ENCODE data around the gene FBXL17.

Gene FBXL17

DNA sequence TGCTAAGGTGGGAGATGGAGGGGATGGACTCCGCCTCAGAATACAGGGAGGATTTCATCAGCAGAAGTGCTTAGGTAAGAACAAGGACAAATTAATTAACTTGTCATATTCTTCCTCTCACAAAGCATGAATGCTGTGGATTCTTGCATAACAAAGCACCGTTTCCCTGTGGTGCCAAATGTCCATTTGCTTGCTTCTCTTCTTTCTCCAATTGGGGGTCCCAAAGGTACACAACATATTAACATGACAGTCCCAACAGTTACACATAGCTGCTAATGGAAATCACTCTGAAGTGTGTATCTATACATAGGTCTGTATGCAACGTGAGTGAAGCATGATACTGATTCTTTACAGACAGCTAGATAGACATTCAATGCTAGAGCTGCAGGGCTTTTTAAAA is 564.5 kb downstream of the FBXL17 start:
- TF ChIP-seq, protein P1, sequence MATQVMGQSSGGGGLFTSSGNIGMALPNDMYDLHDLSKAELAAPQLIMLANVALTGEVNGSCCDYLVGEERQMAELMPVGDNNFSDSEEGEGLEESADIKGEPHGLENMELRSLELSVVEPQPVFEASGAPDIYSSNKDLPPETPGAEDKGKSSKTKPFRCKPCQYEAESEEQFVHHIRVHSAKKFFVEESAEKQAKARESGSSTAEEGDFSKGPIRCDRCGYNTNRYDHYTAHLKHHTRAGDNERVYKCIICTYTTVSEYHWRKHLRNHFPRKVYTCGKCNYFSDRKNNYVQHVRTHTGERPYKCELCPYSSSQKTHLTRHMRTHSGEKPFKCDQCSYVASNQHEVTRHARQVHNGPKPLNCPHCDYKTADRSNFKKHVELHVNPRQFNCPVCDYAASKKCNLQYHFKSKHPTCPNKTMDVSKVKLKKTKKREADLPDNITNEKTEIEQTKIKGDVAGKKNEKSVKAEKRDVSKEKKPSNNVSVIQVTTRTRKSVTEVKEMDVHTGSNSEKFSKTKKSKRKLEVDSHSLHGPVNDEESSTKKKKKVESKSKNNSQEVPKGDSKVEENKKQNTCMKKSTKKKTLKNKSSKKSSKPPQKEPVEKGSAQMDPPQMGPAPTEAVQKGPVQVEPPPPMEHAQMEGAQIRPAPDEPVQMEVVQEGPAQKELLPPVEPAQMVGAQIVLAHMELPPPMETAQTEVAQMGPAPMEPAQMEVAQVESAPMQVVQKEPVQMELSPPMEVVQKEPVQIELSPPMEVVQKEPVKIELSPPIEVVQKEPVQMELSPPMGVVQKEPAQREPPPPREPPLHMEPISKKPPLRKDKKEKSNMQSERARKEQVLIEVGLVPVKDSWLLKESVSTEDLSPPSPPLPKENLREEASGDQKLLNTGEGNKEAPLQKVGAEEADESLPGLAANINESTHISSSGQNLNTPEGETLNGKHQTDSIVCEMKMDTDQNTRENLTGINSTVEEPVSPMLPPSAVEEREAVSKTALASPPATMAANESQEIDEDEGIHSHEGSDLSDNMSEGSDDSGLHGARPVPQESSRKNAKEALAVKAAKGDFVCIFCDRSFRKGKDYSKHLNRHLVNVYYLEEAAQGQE (IDR thresholded peaks at IDR 0.05; ENCODE audit: insufficient read depth in 1 of 2, low read depth in 2 of 2, low read length in 2 of 2): no peak
- TF ChIP-seq SIN3A (IDR thresholded peaks at IDR 0.05; ENCODE audit: borderline replicate concordance, insufficient read depth, low read length): no peak
- TF ChIP-seq FOXP2 (optimal IDR thresholded peaks at IDR 0.05; ENCODE audit: borderline replicate concordance, extremely low read depth, extremely low read length, insufficient read depth): no peak
- no peak for TF ChIP-seq TAF1 (IDR thresholded peaks at IDR 0.05; ENCODE audit: borderline replicate concordance, insufficient read depth, low read length)
- TF ChIP-seq POLR2AphosphoS5 (IDR thresholded peaks at IDR 0.05; ENCODE audit: low read depth, low read length): no peak

DNA sequence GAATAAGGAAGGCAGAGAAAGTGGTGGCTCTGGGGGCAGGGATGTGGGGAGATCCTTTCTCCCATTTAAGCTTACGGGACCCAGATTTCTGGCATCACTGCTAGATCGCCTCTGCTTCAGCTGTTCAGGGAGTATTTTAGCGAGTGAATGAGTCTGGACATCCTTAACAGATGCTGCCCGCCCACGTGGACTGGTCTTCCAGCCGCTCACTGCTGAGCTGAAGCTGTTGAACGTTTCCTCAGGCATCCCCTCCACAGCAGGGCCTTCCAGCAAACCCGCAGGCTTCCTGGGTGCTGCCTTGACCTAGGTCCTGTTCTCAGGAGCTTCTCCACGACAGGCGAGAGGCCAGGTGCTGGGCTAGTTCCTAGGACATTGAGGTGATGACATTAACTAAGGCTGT is 566.8 kb downstream of the FBXL17 start:
- TF ChIP-seq, protein P1 (IDR thresholded peaks at IDR 0.05; ENCODE audit: insufficient read depth in 1 of 2, low read depth in 2 of 2, low read length in 2 of 2): no peak
- TF ChIP-seq POLR2AphosphoS5 (IDR thresholded peaks at IDR 0.05; ENCODE audit: low read depth, low read length) (no peak), TAF1 (IDR thresholded peaks at IDR 0.05; ENCODE audit: borderline replicate concordance, insufficient read depth, low read length) (no peak), FOXP2 (optimal IDR thresholded peaks at IDR 0.05; ENCODE audit: borderline replicate concordance, extremely low read depth, extremely low read length, insufficient read depth) (no peak), SIN3A (IDR thresholded peaks at IDR 0.05; ENCODE audit: borderline replicate concordance, insufficient read depth, low read length) (no peak)

DNA sequence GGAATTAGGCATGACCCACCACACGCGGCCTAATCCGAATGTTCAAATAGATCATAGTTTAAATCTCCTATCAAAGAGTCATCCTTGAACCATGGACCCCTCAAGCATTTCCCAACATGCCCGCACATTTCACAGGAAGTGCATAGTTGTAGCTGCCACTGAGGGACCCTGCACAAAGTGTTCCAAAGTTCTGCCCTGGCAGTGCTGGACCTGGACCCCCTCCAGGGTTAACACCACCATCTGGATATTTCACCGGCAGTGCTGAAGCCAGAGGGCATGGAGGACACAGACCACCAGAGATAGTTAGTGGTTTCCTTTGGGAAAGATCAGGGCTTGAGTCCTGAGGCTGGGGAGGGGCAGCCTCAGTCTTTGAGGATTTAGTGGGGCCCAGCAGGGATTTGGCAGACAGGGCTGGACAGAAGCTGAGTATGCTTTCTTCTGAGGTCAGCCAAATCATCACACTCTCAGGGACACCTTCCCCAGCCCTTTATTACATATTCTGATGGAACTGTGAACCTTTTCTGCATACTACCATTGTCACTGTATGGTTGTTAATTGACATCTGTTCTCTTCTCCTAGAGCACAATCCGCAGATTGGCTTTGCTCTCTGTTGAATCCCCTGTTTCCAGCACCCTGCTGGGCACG is 567.6 kb downstream of the FBXL17 start:
- TF ChIP-seq FOXP2 (optimal IDR thresholded peaks at IDR 0.05; ENCODE audit: borderline replicate concordance, extremely low read depth, extremely low read length, insufficient read depth) (no peak), TAF1 (IDR thresholded peaks at IDR 0.05; ENCODE audit: borderline replicate concordance, insufficient read depth, low read length) (no peak), POLR2AphosphoS5 (IDR thresholded peaks at IDR 0.05; ENCODE audit: low read depth, low read length) (no peak), SIN3A (IDR thresholded peaks at IDR 0.05; ENCODE audit: borderline replicate concordance, insufficient read depth, low read length) (no peak)
- TF ChIP-seq, protein P1 (IDR thresholded peaks at IDR 0.05; ENCODE audit: insufficient read depth in 1 of 2, low read depth in 2 of 2, low read length in 2 of 2): no peak

DNA sequence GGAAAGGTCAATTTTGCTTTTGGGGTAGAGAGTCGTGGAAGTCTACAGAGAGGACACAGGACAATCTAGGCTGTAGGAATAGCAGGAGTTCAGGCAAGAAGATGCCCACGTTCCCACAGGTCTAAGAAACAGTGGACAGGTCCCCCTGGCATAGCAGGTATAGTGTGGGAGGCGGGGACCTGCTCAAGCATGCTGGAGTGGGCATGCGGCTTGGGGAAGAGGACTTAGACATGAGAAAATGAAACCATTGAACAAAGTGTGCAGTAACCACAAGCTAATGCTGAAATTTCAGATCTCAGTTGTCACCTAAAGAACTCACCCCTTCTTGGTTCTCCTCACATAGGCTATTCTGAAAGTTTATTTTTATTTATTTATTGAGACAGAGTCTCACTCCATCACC is 568.3 kb downstream of the FBXL17 start:
- TF ChIP-seq POLR2AphosphoS5 (IDR thresholded peaks at IDR 0.05; ENCODE audit: low read depth, low read length) (no peak), SIN3A (IDR thresholded peaks at IDR 0.05; ENCODE audit: borderline replicate concordance, insufficient read depth, low read length) (no peak)

DNA sequence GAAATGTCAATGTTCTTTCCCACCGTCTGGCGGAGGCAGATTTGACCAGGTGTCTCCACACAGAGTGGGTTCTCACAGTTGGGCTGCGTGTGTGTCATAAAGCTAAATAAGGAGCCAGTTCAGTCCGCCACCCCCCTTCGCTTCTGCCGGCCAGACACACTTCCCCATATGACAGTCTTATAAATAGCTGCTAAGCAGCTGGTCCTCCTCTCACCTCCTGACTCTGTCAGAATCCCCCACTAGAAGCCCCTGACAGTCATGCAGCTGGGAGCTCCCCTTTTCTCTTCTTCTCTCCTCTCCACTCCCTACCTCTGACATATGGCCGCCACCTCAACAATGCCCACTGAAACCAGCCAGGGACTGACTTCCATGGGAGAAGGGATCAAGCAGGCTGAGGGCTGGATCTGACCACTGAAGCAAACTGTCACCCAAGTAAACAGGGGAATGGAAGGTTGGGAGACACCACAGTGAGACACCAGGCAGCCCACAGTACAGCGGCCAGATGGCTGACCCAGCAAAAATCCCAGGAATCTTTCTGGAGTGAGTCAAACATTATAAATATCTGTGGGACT is 569.2 kb downstream of the FBXL17 start:
- TF ChIP-seq, protein P1 (IDR thresholded peaks at IDR 0.05; ENCODE audit: insufficient read depth in 1 of 2, low read depth in 2 of 2, low read length in 2 of 2): no peak
- TF ChIP-seq TAF1 (IDR thresholded peaks at IDR 0.05; ENCODE audit: borderline replicate concordance, insufficient read depth, low read length): no peak
- no peak for TF ChIP-seq FOXP2 (optimal IDR thresholded peaks at IDR 0.05; ENCODE audit: borderline replicate concordance, extremely low read depth, extremely low read length, insufficient read depth)
- TF ChIP-seq SIN3A (IDR thresholded peaks at IDR 0.05; ENCODE audit: borderline replicate concordance, insufficient read depth, low read length): no peak
- TF ChIP-seq POLR2AphosphoS5 (IDR thresholded peaks at IDR 0.05; ENCODE audit: low read depth, low read length): no peak
